HepG2 (cell line): ENCODE data around the gene NSD2. TPM values are rescaled to one million over a fixed set of nuclear protein-coding genes. Genes with fewer than 3 reads are reported as not detected.

Source experiments
- ADNP ChIP-seq: sonication (generic); formaldehyde crosslinking; IDR thresholded peaks from 2 replicates; pipeline ENCODE4 v1.4.0; 2020; ENCODE audit warnings: missing genetic modification reagents
- ASH2L ChIP-seq: fragments of 300-600, 200-600 bp; sonication (generic); IDR thresholded peaks from 2 replicates; pipeline ENCODE4 v1.7.0; 2017; ENCODE audit warnings: low read depth, mild to moderate bottlenecking, moderate library complexity, mixed read lengths, low read length; ENCODE audit not compliant: insufficient read length
- HNRNPL ChIP-seq: fragments of 200-400 bp; formaldehyde crosslinking; IDR thresholded peaks from 2 replicates; pipeline ENCODE4 v1.6.1; 2017; ENCODE audit warnings: mild to moderate bottlenecking, low read depth, low read length
- KLF11 ChIP-seq: IDR thresholded peaks from 2 replicates; pipeline ENCODE4 v1.6.1; 2016; ENCODE audit warnings: missing compliant biosample characterization
- KLF9 ChIP-seq: IDR thresholded peaks from 2 replicates; pipeline ENCODE4 v1.6.1; 2016; ENCODE audit warnings: low read depth
- XBP1 ChIP-seq: sonication (generic); formaldehyde crosslinking; IDR thresholded peaks from 2 replicates; pipeline ENCODE4 v1.5.0; 2020; ENCODE audit warnings: missing genetic modification reagents
- ZBTB21 ChIP-seq: sonication (generic); formaldehyde crosslinking; IDR thresholded peaks from 2 replicates; pipeline ENCODE4 v1.4.0; 2020; ENCODE audit warnings: missing genetic modification reagents
- ZNF329 ChIP-seq: sonication (generic); formaldehyde crosslinking; IDR thresholded peaks from 2 replicates; pipeline ENCODE4 v1.9.0; 2021; ENCODE audit warnings: low read depth, mild to moderate bottlenecking, missing genetic modification reagents
- ZNF337 ChIP-seq: sonication (generic); formaldehyde crosslinking; IDR thresholded peaks from 2 replicates; pipeline ENCODE4 v1.5.1; 2020; ENCODE audit warnings: missing genetic modification reagents, low read depth, mild to moderate bottlenecking, borderline replicate concordance
- ZNF577 ChIP-seq: sonication (generic); formaldehyde crosslinking; IDR thresholded peaks from 2 replicates; pipeline ENCODE4 v1.4.0; 2020; ENCODE audit warnings: mild to moderate bottlenecking, low read depth, missing genetic modification reagents, borderline replicate concordance
- ZNF766 ChIP-seq: sonication (generic); formaldehyde crosslinking; IDR thresholded peaks from 2 replicates; pipeline ENCODE4 v1.5.0; 2020; ENCODE audit warnings: missing genetic modification reagents, borderline replicate concordance
- polyA plus RNA-seq, 8 experiments: library from polyadenylated mRNA; depleted of rRNA in 3 of 8; stranded (reverse) in 7 of 8; unstranded in 1 of 8; fragments of >200 nt; fragmentation: Illumina TruSeq in 4 of 8; extraction: Trizol in 4 of 8; gene quantifications; 2 replicates each; pipeline versions ENCODE4 v1.2.1 to v1.2.3, GENCODE V29; 2011 to 2016; ENCODE audit warnings: low read depth in 4 of 8, missing spikeins in 1 of 8, mixed read lengths in 1 of 8; ENCODE audit not compliant: insufficient read depth in 1 of 8
- total RNA-seq, 5 experiments: library from RNA; depleted of rRNA; stranded (reverse); fragments of >200 nt; fragmentation: Illumina TruSeq; extraction: Trizol; gene quantifications; 2 replicates each; pipeline ENCODE4 v1.2.3, GENCODE V29; 2016; ENCODE audit warnings: low read depth in 1 of 5
- TF ChIP-seq, protein P1 (sequence below): sonication (generic); formaldehyde crosslinking; IDR thresholded peaks from 2 replicates; pipeline ENCODE4 v1.8.0; 2022; ENCODE audit warnings: low read depth, missing genetic modification reagents
- TF ChIP-seq, protein P2 (sequence below): sonication (generic); formaldehyde crosslinking; IDR thresholded peaks from 2 replicates; pipeline ENCODE4 v1.4.0; 2020; ENCODE audit warnings: missing genetic modification reagents, borderline replicate concordance
- TF ChIP-seq, protein P3 (sequence below): sonication (generic); formaldehyde crosslinking; IDR thresholded peaks from 2 replicates; pipeline ENCODE4 v1.4.0; 2020; ENCODE audit warnings: missing genetic modification reagents, borderline replicate concordance
- TF ChIP-seq, protein P4 (sequence below): sonication (generic); formaldehyde crosslinking; IDR thresholded peaks from 2 replicates; pipeline ENCODE4 v1.8.0; 2022; ENCODE audit warnings: mild to moderate bottlenecking, missing genetic modification reagents; ENCODE audit not compliant: insufficient replicate concordance

The NSD2 gene
- total and polyA plus RNA-seq, 2 of the 13 experiments (the other 11 are each of a cell fraction or from before 2014, with no cell fraction given): 22.0 to 65.9 TPM

DNA sequence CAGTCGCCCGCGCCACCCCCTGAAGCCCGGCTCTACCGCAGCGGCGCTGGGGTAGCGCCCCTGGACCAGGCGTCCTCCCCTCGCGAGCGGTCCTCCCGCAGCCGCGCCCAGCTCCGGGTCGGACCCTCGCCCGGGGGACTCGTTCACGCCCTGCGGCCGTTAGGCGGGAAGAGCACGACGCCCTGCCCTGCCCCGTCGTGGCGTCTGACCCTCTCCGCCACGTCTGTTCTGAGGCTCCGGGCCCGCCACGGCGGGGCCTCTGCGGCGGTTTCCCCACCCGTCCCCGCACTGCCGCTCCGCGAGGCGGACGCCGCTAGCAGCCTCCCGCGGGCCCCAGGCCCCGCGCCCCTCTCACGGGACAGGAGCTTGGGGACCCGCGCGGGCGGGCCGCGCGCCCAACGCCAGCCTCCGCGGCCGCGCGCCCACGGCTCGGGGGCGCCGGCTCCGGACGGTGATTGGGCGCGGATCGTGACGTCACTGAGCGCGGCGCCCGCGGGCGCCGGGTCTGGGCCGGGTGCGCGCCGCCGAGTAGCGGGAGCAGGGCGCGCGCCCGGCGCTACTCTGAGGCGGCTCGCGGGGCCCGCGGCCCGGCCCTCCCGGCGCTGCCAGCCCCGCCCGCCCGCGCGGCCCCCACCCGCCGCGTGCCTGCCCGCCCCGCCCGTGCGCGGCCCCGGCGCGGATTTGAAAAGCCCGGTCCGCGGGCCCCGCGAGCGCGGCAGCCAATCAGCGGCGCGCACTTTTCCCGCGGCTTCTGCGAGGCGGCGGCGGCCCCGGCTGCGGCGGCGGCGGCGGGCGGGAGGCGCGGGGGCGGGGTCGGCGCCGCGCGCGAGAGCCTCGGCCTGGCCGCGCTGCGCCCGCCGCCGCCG lies at the start of gene NSD2 (continued):
- TF ChIP-seq ZBTB21 (CRISPR knock-in tag): no peak
- TF ChIP-seq ASH2L: peak; percentile 82
- TF ChIP-seq ZNF766 (CRISPR knock-in tag): peak; percentile 91; the same call in 1 of the 2 replicates
- TF ChIP-seq ZNF329 (CRISPR knock-in tag): no peak
- TF ChIP-seq KLF11: no peak
- TF ChIP-seq HNRNPL: no peak
- TF ChIP-seq, protein P1, sequence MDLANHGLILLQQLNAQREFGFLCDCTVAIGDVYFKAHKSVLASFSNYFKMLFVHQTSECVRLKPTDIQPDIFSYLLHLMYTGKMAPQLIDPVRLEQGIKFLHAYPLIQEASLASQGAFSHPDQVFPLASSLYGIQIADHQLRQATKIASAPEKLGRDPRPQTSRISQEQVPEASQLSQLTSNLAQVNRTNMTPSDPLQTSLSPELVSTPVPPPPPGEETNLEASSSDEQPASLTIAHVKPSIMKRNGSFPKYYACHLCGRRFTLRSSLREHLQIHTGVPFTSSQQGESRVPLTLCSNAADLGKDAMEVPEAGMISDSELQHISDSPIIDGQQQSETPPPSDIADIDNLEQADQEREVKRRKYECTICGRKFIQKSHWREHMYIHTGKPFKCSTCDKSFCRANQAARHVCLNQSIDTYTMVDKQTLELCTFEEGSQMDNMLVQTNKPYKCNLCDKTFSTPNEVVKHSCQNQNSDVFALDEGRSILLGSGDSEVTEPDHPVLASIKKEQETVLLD (CRISPR knock-in tag): peak; percentile 52
- TF ChIP-seq XBP1 (CRISPR knock-in tag): no peak
- TF ChIP-seq ADNP: 0 out of 2 replicates have a peak, but pooled peaks have one; percentile 11
- TF ChIP-seq, protein P2, sequence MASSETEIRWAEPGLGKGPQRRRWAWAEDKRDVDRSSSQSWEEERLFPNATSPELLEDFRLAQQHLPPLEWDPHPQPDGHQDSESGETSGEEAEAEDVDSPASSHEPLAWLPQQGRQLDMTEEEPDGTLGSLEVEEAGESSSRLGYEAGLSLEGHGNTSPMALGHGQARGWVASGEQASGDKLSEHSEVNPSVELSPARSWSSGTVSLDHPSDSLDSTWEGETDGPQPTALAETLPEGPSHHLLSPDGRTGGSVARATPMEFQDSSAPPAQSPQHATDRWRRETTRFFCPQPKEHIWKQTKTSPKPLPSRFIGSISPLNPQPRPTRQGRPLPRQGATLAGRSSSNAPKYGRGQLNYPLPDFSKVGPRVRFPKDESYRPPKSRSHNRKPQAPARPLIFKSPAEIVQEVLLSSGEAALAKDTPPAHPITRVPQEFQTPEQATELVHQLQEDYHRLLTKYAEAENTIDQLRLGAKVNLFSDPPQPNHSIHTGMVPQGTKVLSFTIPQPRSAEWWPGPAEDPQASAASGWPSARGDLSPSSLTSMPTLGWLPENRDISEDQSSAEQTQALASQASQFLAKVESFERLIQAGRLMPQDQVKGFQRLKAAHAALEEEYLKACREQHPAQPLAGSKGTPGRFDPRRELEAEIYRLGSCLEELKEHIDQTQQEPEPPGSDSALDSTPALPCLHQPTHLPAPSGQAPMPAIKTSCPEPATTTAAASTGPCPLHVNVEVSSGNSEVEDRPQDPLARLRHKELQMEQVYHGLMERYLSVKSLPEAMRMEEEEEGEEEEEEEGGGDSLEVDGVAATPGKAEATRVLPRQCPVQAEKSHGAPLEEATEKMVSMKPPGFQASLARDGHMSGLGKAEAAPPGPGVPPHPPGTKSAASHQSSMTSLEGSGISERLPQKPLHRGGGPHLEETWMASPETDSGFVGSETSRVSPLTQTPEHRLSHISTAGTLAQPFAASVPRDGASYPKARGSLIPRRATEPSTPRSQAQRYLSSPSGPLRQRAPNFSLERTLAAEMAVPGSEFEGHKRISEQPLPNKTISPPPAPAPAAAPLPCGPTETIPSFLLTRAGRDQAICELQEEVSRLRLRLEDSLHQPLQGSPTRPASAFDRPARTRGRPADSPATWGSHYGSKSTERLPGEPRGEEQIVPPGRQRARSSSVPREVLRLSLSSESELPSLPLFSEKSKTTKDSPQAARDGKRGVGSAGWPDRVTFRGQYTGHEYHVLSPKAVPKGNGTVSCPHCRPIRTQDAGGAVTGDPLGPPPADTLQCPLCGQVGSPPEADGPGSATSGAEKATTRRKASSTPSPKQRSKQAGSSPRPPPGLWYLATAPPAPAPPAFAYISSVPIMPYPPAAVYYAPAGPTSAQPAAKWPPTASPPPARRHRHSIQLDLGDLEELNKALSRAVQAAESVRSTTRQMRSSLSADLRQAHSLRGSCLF: 0 out of 2 replicates have a peak, but pooled peaks have one; percentile 54
- 0 out of 2 replicates have a peak, but pooled peaks have one; percentile 57 for TF ChIP-seq KLF9 (CRISPR knock-in tag)
- TF ChIP-seq, protein P3, sequence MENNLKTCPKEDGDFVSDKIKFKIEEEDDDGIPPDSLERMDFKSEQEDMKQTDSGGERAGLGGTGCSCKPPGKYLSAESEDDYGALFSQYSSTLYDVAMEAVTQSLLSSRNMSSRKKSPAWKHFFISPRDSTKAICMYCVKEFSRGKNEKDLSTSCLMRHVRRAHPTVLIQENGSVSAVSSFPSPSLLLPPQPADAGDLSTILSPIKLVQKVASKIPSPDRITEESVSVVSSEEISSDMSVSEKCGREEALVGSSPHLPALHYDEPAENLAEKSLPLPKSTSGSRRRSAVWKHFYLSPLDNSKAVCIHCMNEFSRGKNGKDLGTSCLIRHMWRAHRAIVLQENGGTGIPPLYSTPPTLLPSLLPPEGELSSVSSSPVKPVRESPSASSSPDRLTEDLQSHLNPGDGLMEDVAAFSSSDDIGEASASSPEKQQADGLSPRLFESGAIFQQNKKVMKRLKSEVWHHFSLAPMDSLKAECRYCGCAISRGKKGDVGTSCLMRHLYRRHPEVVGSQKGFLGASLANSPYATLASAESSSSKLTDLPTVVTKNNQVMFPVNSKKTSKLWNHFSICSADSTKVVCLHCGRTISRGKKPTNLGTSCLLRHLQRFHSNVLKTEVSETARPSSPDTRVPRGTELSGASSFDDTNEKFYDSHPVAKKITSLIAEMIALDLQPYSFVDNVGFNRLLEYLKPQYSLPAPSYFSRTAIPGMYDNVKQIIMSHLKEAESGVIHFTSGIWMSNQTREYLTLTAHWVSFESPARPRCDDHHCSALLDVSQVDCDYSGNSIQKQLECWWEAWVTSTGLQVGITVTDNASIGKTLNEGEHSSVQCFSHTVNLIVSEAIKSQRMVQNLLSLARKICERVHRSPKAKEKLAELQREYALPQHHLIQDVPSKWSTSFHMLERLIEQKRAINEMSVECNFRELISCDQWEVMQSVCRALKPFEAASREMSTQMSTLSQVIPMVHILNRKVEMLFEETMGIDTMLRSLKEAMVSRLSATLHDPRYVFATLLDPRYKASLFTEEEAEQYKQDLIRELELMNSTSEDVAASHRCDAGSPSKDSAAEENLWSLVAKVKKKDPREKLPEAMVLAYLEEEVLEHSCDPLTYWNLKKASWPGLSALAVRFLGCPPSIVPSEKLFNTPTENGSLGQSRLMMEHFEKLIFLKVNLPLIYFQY (CRISPR knock-in tag): peak; percentile 52; the same call in 1 of the 2 replicates
- no peak for TF ChIP-seq ZNF337
- no peak for TF ChIP-seq ZNF577 (CRISPR knock-in tag)
- TF ChIP-seq, protein P4, sequence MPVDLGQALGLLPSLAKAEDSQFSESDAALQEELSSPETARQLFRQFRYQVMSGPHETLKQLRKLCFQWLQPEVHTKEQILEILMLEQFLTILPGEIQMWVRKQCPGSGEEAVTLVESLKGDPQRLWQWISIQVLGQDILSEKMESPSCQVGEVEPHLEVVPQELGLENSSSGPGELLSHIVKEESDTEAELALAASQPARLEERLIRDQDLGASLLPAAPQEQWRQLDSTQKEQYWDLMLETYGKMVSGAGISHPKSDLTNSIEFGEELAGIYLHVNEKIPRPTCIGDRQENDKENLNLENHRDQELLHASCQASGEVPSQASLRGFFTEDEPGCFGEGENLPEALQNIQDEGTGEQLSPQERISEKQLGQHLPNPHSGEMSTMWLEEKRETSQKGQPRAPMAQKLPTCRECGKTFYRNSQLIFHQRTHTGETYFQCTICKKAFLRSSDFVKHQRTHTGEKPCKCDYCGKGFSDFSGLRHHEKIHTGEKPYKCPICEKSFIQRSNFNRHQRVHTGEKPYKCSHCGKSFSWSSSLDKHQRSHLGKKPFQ (CRISPR knock-in tag): peak; percentile 91
